Stimulated activated CD4-positive, alpha-beta T cell treated with anti-CD3 and anti-CD28 coated beads, Interleukin-1b, Interleukin-23, amount 100 ng/mL, for 1 hour (primary cell): ENCODE data around the gene BCL2L1.

Source experiments
- DNase-seq, 2 donors: peaks; one replicate each; pipeline ENCODE4 v3.0.0-alpha.2; 2020; ENCODE audit warnings: low read depth in 2 of 2

The BCL2L1 gene

DNA sequence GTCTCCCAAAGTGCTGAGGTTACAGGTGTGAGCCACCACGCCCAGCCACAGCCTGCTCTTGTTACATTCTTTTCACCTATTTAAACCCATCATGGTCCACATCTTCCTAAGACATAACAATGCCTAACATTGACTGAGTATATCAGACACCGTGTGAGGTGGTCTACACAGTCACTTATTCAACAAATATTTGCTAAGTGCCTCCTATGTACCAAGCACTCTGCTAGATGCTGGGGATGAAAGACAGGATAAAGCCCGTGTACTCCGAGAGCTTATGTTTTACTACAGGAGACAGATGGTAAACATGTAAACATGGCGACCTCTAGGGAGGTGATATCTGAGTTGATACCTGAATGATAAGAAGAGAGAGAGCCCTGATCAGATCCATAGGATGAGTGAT, 12.7 kb downstream of the BCL2L1 start:
- no peak for DNase-seq

GRCh38 chr20:31708736-31709534, 13.7 kb downstream of the BCL2L1 start:
- no peak for DNase-seq

GRCh38 chr20:31707994-31708735, 14.5 kb downstream of the BCL2L1 start:
- no peak for DNase-seq

- DNase-seq, result no peak
These were observed 15.4 kb downstream of the BCL2L1 start for GRCh38 chr20:31707258-31707615.

GRCh38 chr20:31706607-31707257, 15.9 kb downstream of the BCL2L1 start:
- DNase-seq, result no peak

DNA sequence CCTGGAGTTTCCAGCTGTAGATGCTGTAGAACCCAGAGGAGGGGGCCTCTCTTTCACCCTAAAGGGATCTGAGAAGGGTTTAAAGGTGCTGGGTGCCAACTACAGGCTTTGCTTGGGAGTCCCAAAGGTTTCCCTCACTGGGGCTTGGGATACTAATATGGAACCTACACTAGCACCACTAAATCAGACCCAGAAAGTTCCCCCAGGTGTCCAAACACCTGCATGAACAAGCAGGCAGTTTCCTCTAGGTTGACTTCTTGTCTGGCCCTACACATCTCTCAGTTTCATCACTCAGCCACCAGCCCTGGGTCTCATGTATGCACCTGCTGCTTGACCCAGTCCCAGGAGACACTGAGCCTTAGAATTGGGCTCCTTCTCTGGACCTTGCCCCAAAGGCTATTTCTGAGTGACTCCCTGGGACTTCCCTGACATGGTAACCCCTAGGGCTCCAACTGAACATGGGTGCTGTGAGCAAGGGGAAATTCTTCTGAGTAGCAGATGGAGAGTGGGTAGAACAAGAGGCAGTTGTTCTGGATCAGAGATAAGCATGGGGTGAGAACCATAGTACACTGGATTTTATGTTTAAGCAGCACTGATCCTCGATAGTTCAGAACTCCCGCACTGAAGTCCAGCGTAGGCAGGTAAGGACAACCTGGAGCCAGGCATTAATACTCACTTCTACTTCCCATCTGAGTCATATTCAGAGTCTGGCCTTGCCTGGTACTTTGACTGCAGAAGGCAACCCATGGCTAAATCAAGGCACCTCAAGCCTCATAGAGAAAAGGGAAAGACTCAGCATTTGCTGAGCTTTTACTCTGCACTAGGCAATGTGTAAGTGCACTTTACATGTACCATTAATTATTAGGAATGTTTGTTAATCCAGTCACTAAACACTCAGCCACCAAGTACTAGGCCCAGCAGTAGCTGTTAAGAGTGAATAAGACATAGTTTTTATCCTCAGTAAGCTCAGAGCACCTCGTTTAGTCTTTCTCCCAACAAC, 16.8 kb downstream of the BCL2L1 start:
- DNase-seq, result no peak

GRCh38 chr20:31705191-31705590, 17.5 kb downstream of the BCL2L1 start:
- no peak for DNase-seq

DNA sequence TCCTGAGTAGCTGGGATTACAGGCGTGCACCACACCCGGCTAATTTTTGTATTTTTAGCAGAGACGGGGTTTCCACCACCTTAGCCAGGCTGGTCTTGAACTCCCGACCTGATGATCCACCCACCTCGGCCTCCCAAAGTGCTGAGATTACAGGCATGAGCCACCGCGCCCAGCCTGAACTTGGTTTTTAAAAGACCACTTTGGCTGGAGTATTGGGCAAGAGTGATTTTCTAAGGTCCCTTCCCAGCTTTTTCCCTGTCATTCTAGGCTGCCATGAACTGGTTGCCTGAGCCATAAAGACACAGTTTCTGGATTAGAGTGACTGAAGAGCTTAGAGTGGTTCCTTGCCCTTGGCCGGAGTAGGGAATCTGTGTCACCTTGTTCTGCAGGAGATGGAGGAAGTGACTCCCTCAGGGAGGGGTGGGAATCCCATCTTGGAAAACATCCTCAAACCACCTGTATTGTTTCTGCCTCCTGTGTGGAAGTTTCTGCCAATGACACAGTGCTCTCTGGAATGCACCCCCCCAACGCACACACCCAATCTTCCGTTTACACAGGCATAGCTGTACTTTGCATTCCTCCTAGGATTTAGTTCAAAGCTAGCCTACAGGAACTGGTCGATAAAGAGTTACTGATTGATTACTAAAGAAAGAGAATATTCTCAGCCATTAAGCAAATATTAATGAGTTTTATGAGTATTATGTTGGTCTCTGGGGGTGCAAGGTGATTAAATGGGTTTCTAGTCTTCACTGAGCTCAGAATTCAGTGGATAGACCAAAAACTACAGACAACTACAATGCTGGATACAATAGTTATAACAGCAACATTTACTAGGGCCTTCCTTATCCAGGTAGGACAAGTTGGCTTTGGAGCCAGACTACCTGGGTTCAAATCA, 18.2 kb downstream of the BCL2L1 start:
- no peak for DNase-seq

DNA sequence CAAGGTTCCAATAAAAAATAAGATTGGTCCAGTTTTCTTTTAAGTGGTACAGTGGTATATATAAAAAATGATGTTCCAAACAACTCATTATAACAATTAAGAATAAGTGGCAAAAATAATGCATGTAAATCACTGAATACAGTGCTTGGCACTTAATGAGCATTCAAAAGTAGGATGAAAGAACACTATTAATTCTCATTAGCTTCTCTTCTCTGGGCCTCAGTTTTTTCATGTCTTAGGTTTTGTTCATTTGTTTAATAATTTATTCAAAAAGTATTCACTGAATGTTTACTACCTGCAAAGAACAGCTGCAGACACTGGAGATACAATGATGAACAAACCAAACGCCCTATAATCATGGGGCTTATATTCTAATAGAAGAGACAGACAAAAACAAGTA, 21.1 kb downstream of the BCL2L1 start:
- DNase-seq, result no peak

DNA sequence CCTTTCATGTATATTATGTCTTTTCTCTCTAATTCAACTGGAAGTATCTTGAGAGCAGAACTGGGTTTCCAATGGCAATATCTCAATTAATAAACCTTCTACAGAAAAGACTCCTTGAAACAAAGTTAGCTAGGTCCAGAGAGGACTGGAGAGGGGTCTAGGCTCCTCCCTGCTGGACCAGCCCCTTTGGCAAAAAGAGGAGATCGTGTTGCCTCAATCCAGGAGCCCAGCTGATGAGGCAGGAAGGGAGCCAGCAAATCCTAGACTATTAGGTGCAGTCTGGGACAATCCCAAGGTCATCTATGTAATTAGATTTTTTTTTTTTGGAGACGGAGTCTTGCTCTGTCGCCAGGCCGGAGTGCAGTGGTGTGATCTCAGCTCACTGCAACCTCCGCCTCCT, 21.9 kb downstream of the BCL2L1 start:
- DNase-seq, result no peak

DNA sequence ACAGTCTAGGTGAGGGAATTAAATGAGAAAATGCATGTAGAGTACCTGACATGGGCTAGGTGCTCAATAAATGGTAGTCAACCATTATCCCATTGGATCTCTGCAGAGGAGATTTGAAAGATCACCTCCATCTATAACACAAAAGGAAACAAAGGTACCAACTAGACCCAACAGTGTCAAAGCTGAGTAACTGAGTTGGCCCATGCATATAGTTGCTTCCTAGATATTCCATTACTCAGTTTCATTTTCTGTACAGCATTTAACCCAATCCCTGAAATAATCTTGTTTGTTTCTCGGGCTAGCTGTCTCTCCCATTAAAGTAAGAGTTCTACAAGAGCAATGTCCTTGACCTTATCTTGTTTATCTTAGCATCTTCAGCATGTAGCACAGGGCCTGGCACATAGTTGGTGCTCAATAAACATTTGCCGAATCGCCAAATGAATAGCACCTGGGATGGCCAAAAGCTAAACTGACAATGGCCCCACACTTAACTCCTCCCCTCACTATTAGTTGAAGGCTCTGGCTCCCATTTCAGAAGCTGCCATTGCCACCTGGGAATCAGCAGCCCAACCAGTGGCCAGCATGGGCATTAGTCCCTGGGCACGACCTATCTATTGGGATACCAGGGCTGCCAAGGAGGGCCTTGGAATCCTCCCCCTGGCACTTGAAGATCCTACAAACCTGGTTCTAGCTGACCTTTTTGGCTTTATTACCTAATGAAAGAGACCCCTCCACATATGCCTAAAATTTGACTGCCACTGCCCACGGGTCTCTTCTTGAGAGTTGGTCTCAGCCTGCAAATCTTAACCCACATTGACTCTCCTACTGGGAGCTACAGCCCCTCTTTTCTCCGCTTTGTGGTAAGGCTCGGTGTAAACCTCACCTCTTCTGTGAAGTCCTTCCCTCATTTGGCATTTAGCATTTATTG, 22.6 kb downstream of the BCL2L1 start:
- DNase-seq, result no peak

- no peak for DNase-seq
These were observed 23.6 kb downstream of the BCL2L1 start for GRCh38 chr20:31698803-31699718.

DNA sequence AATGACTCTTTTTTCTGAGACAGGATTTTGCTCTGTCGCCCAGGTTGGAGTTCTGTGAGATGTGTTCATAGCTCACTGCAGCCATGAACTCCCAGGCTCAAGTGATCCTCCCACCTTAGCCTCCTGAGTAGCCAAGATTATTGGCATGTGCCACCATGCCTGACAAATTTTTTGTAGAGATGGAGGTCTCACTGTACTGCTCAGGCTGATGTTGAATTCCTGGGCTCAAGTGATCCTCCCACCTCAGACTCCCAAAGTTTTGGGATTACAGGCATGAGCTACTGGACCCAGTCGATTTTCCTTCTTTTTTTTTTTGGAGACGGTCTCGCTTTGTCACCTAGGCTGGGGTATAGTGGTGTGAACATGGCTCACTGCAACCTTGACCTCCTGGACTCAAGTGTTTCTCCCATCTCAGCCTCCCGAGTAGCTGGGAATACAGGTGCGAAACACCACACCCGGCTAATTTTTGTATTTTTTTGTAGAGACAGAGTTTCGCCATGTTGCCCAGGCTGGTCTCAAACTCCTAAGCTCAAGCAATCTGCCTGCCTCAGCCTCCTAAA, 24.3 kb downstream of the BCL2L1 start:
- DNase-seq, result no peak

DNA sequence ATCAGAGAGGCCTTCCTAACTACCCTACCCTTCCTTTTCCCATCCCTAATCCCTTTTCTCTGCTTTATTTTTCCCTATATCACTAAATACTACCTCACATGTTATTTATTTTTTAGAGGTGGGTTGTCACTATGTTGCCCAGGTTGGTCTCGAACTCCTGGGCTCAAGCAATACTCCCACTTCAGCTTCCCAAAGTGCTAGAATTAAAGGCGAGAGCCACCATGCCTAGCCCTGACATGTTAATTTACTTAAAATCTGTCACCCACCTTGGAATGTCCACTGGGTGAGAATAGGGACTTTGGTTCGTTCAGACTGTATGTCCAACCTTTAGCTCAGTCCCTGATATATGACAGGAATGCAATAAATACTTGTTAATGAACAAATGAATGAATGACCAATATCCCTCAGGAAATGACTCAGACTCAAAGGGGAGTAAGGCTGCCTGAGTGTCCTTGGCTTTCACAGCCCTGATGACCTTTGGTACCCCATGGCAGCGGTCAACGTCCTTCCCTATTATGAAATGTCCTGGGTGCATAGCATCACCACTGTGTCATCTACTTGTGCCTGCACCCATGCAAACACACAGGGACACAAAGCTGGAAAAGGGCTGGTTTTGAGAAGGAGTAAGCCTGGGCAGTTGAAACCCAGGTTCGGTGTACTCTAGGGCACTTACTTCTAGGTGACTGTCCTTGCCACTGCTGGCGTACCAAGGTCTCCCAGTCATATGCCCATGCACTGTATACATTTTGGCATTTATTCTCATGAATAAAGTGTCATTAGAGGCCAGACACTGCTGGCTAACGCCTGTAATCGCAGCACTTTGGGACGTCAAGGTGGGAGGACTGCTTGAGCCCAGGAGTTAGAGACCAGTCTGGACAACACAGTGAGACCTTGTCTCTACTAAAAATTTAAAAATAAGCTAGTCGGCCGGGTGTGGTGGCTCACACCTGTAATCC, 26.5 kb downstream of the BCL2L1 start:
- no peak for DNase-seq

- no peak for DNase-seq
These were observed 27.6 kb downstream of the BCL2L1 start for GRCh38 chr20:31694842-31695593.

- DNase-seq, result no peak
These were observed 28.5 kb downstream of the BCL2L1 start for GRCh38 chr20:31693987-31694661.
